A549 (cell line): ENCODE measurements around the gene THRA. TPM values are rescaled to one million over a fixed set of nuclear protein-coding genes. Genes with fewer than 3 reads are reported as not detected.
A peak's percentile ranks its signal among the peaks of the same experiment; 100 is the strongest.

Source experiments
- ATAC-seq, 2 experiments: fragments of 200-7000 bp in 1 of 2; fragments of >200 bp in 1 of 2; cut with Nextera tagmentation in 1 of 2; cut with Tn5 transposase in 1 of 2; 3 replicates each; pipeline versions ENCODE4 v1.8.0 to v1.9.1; 2018 to 2020; ENCODE audit warnings: mild to moderate bottlenecking in 1 of 2, moderate library complexity in 1 of 2
- CTCF ChIA-PET: fragments of 300-600 bp; sonication (Branson Sonifier 250); formaldehyde crosslinking; extraction: SDS; loops from one replicate; lab custom pipeline; 2021; ENCODE audit warnings: antibody characterized with exemption, inconsistent platforms; lab: Yijun Ruan, JAX
- POLR2A ChIA-PET: fragments of 350-600 bp; formaldehyde crosslinking; extraction: SDS; loops from one replicate; lab custom pipeline; 2021; ENCODE audit warnings: antibody characterized with exemption, inconsistent platforms; lab: Yijun Ruan, JAX
- DNase-seq, 2 experiments: peaks; one replicate each; pipeline versions ENCODE4 v3.0.0 to v3.0.0-alpha.2; 2011 to 2016; ENCODE audit warnings: low read depth in 1 of 2, low spot score in 1 of 2
- FAIRE-seq: peaks from 2 replicates; lab custom pipeline; 2011; peaks lifted over from hg19 to GRCh38; lab: Jason Lieb, UNC
- H3K27ac ChIP-seq, 2 experiments: fragments of >200 bp; sonication (Bioruptor Twin); formaldehyde crosslinking; 3 replicates each; pipeline ENCODE4 v1.5.1; 2016 to 2017
- H3K4me1 ChIP-seq: fragments of >200 bp; sonication (Bioruptor Twin); formaldehyde crosslinking; 3 replicates; pipeline ENCODE4 v1.6.1; 2016
- H3K4me2 ChIP-seq: fragments of >200 bp; sonication (Bioruptor Twin); formaldehyde crosslinking; 3 replicates; pipeline ENCODE4 v1.6.1; 2016
- H3K4me3 ChIP-seq: fragments of >200 bp; sonication (Bioruptor Twin); formaldehyde crosslinking; 3 replicates; pipeline ENCODE4 v1.5.1; 2016
- H3K9me3 ChIP-seq: fragments of >200 bp; sonication (Bioruptor Twin); formaldehyde crosslinking; 3 replicates; pipeline ENCODE4 v1.6.1; 2016
- CBX2 ChIP-seq: fragments of 200-600 bp; sonication (generic); IDR thresholded peaks from 2 replicates; pipeline ENCODE4 v1.6.1; 2016; ENCODE audit warnings: low read depth, mild to moderate bottlenecking, borderline replicate concordance
- CEBPB ChIP-seq, 2 experiments: fragments of >200 bp in 1 of 2; sonication (Bioruptor Twin) in 1 of 2; formaldehyde crosslinking in 1 of 2; IDR thresholded peaks; 2 replicates each; pipeline ENCODE4 v1.6.1; 2012 to 2016
- CHD2 ChIP-seq: fragments of 150-350 bp; IDR thresholded peaks from 2 replicates; pipeline ENCODE4 v1.6.1; 2014; ENCODE audit warnings: low read length; ENCODE audit not compliant: partially characterized antibody
- CHD4 ChIP-seq: fragments of 200-600 bp; sonication (generic); IDR thresholded peaks from 2 replicates; pipeline ENCODE4 v1.6.1; 2016; ENCODE audit warnings: antibody characterized with exemption, mild to moderate bottlenecking, borderline replicate concordance
- CTCF ChIP-seq: fragments of >200 bp; sonication (Bioruptor Twin); formaldehyde crosslinking; IDR thresholded peaks from 3 replicates; pipeline ENCODE4 v1.5.1; 2016
- EHF ChIP-seq: fragments of 250-450 bp; sonication (Bioruptor Pico); IDR thresholded peaks from 2 replicates; pipeline ENCODE4 v1.5.0; 2020; ENCODE audit warnings: mild to moderate bottlenecking
- FOSB ChIP-seq: fragments of 250-450 bp; sonication (Bioruptor Pico); IDR thresholded peaks from 2 replicates; pipeline ENCODE4 v1.5.0; 2020; ENCODE audit warnings: mild to moderate bottlenecking, moderate library complexity
- GATA3 ChIP-seq: IDR thresholded peaks from 2 replicates; pipeline ENCODE4 v1.6.1; 2012; ENCODE audit warnings: borderline replicate concordance
- JUN ChIP-seq, 2 experiments: fragments of >200 bp; sonication (Bioruptor Twin); formaldehyde crosslinking; IDR thresholded peaks; 2 replicates in 1 of 2; 3 replicates in 1 of 2; pipeline ENCODE4 v1.6.1; 2016 to 2017
- KDM1A ChIP-seq: fragments of 200-600 bp; sonication (generic); IDR thresholded peaks from 2 replicates; pipeline ENCODE4 v1.6.1; 2016; ENCODE audit warnings: low read depth, mild to moderate bottlenecking
- MYC ChIP-seq: IDR thresholded peaks from 2 replicates; pipeline ENCODE4 v1.6.1; 2012; ENCODE audit warnings: mild to moderate bottlenecking, inconsistent platforms, low read length, improper control_type of control experiment, borderline replicate concordance
- NPAS2 ChIP-seq: fragments of 250-450 bp; sonication (Bioruptor Pico); IDR thresholded peaks from 2 replicates; pipeline ENCODE4 v1.8.0; 2022; ENCODE audit warnings: mild to moderate bottlenecking, moderate library complexity, borderline replicate concordance
- PHF8 ChIP-seq: fragments of 200-600 bp; sonication (generic); IDR thresholded peaks from 2 replicates; pipeline ENCODE4 v1.6.1; 2016; ENCODE audit warnings: low read depth, mild to moderate bottlenecking, antibody characterized with exemption, moderate library complexity, borderline replicate concordance
- POLR2A ChIP-seq: IDR thresholded peaks from 2 replicates; pipeline ENCODE4 v1.6.1; 2012; ENCODE audit warnings: mild to moderate bottlenecking, low read length
- REST ChIP-seq: fragments of 200-600 bp; sonication (generic); IDR thresholded peaks from 2 replicates; pipeline ENCODE4 v1.6.1; 2016; ENCODE audit warnings: antibody characterized with exemption, mild to moderate bottlenecking, moderate library complexity
- RNF2 ChIP-seq: fragments of 200-600 bp; sonication (generic); IDR thresholded peaks from 2 replicates; pipeline ENCODE4 v1.6.1; 2016; ENCODE audit warnings: low read depth, mild to moderate bottlenecking, antibody characterized with exemption, moderate library complexity, borderline replicate concordance
- SREBF2 ChIP-seq: fragments of 450-650 bp; IDR thresholded peaks from 2 replicates; pipeline ENCODE4 v1.6.1; 2014; ENCODE audit warnings: mild to moderate bottlenecking, moderate library complexity
- TP53 ChIP-seq: fragments of 250-450 bp; sonication (Bioruptor Pico); IDR thresholded peaks from 2 replicates; pipeline ENCODE4 v1.5.0; 2021; ENCODE audit warnings: mild to moderate bottlenecking, moderate library complexity
- ZFP36 ChIP-seq: fragments of 450-650 bp; IDR thresholded peaks from 2 replicates; pipeline ENCODE4 v1.6.1; 2014; ENCODE audit warnings: borderline replicate concordance; ENCODE audit not compliant: partially characterized antibody
- ZNF302 ChIP-seq: fragments of 250-450 bp; sonication (Bioruptor Pico); IDR thresholded peaks from 2 replicates; pipeline ENCODE4 v1.9.0; 2021; ENCODE audit warnings: inconsistent platforms, mild to moderate bottlenecking, moderate library complexity
- WGBS: methylation state at CpG from one replicate; pipeline ENCODE4 v1.1.6; 2017; ENCODE audit errors: missing lambda C conversion rate; 5-methylcytosine and 5-hydroxymethylcytosine counted together
- polyA plus RNA-seq, 4 experiments: library from polyadenylated mRNA; depleted of rRNA in 3 of 4; stranded (reverse); fragments of >200 nt; fragmentation: RNase III in 1 of 4; extraction: RNeasy Plus Mini Kit Qiagen cat#74134 plus additional on column Dnase treatment in 1 of 4; gene quantifications; 2 replicates in 3 of 4; 3 replicates in 1 of 4; pipeline ENCODE4 v1.2.3, GENCODE V29; 2011 to 2017
- TF ChIP-seq, protein P1 (sequence below): IDR thresholded peaks from 2 replicates; pipeline ENCODE4 v1.6.1; 2012
- TF ChIP-seq, protein P2 (sequence below): fragments of >200 bp; sonication (Bioruptor Twin); formaldehyde crosslinking; IDR thresholded peaks from 3 replicates; pipeline ENCODE4 v1.6.1; 2016
- TF ChIP-seq, protein P3 (sequence below): IDR thresholded peaks from 2 replicates; pipeline ENCODE4 v1.6.1; 2012; ENCODE audit warnings: low read depth, borderline replicate concordance
- TF ChIP-seq, protein P4 (sequence below): IDR thresholded peaks from 2 replicates; pipeline ENCODE4 v1.6.1; 2012
- TF ChIP-seq, protein P5 (sequence below): fragments of 250-450 bp; sonication (Bioruptor Pico); IDR thresholded peaks from 2 replicates; pipeline ENCODE4 v1.5.0; 2020; ENCODE audit warnings: low read depth, mild to moderate bottlenecking, moderate library complexity

Gene THRA
- polyA plus RNA-seq, 2 of the 4 experiments (the other 2 are of a cell fraction) = 20.1 to 22.5 TPM

DNA sequence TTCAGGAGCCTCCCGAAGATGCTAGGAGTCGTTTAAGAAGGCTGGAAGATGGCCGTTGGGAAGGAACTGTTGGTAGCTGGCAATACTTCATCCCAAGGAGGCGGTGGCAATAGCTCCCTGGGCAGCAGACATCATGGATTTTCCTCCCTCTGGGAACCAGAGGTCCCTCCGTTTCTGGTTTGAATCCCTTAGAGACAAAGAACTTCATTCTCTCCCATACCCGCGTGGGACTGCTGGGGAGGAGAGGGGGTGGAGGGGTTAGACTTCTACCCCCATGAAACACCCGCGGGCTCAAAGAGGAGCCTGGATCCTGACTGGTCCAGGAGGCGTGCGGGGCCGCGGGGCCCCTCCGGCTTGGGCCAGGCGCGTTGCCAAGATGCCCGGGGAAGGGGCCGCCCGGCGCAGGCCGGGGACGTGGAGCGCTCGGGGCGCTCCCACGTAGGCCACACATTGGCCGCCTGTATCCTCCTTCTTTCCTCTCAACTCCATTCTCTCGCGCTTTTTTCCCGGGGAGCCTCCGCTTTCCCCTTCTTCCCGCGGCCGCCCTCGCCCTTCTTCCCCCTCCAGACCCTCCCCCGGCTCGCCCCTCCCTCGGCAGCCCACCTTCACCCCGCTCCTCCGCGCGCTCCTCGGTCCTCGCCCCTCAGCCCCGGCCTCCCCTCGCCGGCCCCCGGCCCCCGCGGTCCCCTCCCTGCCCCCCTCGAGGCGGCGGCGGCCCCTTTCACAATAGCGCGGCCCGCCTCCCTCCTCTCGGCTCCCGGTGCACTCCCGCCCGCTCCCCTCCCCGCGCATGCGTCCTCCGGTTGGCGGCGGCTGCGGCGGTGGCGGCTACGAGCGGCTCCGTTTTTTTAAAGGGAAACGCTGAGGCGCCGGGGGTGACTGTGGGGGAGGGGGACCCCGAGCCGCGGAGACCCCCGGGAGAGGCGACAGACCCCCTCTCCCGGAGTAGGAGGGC, 58.7 kb downstream of the THRA start, which contains the start of gene MSL1:
Gene MSL1, plus strand, starts transcription at position 791 of the 955 bp plus-strand sequence. CDS start 642 bp downstream, outside the sequence.
- DNase-seq (peak; percentile 83 to 91), FAIRE-seq (no peak)
- under 1% methylated on average over 37 of the region's 82 CpGs for WGBS

More for the DNA sequence above, 58.7 kb downstream of the THRA start, which contains the start of gene MSL1:
- Histone ChIP-seq H3K9me3 (no peaks in the 10 kb centered on the region), H3K27ac (peak within 1 kb of the TSS; percentile 94 to 100), H3K4me2 (peak within 1 kb of the TSS; percentile 78), H3K4me3 (peak within 1 kb of the TSS; percentile 67), H3K4me1 (peaks cover 24% of the 10 kb centered on the region)
- CTCF ChIA-PET = interaction anchor here (0.6 to 9.6 kb wide), 22 partner anchors 8 to 170 kb away, joined by 3 to 123 read pairs (median 4); partner anchors contain the start of genes CASC3 and CSF3
- POLR2A ChIA-PET = interaction anchor here (0.6 to 6.5 kb wide), 9 partner anchors 8 to 141 kb away, joined by 3 to 60 read pairs (median 4); partner anchors contain the start of genes CASC3, NR1D1 and PSMD3
- peak; percentile 75 to 76 for ATAC-seq
- TF ChIP-seq, protein P1, sequence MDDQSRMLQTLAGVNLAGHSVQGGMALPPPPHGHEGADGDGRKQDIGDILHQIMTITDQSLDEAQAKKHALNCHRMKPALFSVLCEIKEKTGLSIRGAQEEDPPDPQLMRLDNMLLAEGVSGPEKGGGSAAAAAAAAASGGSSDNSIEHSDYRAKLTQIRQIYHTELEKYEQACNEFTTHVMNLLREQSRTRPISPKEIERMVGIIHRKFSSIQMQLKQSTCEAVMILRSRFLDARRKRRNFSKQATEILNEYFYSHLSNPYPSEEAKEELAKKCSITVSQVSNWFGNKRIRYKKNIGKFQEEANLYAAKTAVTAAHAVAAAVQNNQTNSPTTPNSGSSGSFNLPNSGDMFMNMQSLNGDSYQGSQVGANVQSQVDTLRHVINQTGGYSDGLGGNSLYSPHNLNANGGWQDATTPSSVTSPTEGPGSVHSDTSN = no peak; the same call in none of the 2 replicates
- TF ChIP-seq FOSB (CRISPR knock-in tag) = no peak
- no peak for TF ChIP-seq EHF
- TF ChIP-seq MYC = no peak
- no peak for TF ChIP-seq SREBF2
- peak; percentile 46 for TF ChIP-seq POLR2A
- no peak for TF ChIP-seq ZNF302 (CRISPR knock-in tag)
- TF ChIP-seq CEBPB (IDR thresholded peaks at IDR 0.05) = peak; percentile 58 to 72; a peak in 3 of 4 replicates
- no peak for TF ChIP-seq RNF2
- TF ChIP-seq, protein P2, sequence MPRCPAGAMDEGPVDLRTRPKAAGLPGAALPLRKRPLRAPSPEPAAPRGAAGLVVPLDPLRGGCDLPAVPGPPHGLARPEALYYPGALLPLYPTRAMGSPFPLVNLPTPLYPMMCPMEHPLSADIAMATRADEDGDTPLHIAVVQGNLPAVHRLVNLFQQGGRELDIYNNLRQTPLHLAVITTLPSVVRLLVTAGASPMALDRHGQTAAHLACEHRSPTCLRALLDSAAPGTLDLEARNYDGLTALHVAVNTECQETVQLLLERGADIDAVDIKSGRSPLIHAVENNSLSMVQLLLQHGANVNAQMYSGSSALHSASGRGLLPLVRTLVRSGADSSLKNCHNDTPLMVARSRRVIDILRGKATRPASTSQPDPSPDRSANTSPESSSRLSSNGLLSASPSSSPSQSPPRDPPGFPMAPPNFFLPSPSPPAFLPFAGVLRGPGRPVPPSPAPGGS = peak; percentile 40; the same call in 2 of the 3 replicates
- peak; percentile 60; the same call in 1 of the 2 replicates for TF ChIP-seq PHF8
- no peak for TF ChIP-seq NPAS2 (CRISPR knock-in tag)
- no peak for TF ChIP-seq REST
- no peak for TF ChIP-seq ZFP36
- TF ChIP-seq, protein P3, sequence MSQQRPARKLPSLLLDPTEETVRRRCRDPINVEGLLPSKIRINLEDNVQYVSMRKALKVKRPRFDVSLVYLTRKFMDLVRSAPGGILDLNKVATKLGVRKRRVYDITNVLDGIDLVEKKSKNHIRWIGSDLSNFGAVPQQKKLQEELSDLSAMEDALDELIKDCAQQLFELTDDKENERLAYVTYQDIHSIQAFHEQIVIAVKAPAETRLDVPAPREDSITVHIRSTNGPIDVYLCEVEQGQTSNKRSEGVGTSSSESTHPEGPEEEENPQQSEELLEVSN = peak; percentile 31; the same call in 1 of the 2 replicates
- no peak for TF ChIP-seq CHD2
- TF ChIP-seq KDM1A = no peak
- TF ChIP-seq CBX2 = no peak
- TF ChIP-seq CTCF = no peak
- TF ChIP-seq JUN (IDR thresholded peaks at IDR 0.05) = peak; percentile 8 to 61; a peak in 1 of 5 replicates
- no peak for TF ChIP-seq CHD4
- TF ChIP-seq, protein P4, sequence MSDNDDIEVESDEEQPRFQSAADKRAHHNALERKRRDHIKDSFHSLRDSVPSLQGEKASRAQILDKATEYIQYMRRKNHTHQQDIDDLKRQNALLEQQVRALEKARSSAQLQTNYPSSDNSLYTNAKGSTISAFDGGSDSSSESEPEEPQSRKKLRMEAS = peak; percentile 43; the same call in 1 of the 2 replicates
- no peak for TF ChIP-seq TP53 (CRISPR knock-in tag)
- TF ChIP-seq GATA3 = 0 out of 2 replicates have a peak, but pooled peaks have one; percentile 7
- TF ChIP-seq, protein P5, sequence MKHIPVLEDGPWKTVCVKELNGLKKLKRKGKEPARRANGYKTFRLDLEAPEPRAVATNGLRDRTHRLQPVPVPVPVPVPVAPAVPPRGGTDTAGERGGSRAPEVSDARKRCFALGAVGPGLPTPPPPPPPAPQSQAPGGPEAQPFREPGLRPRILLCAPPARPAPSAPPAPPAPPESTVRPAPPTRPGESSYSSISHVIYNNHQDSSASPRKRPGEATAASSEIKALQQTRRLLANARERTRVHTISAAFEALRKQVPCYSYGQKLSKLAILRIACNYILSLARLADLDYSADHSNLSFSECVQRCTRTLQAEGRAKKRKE = no peak
